Mesodermal cell (in vitro differentiated cells): Measurements from ENCODE around the gene AKAP12.

Source experiments
- H3K27ac ChIP-seq: 2 replicates; pipeline ENCODE4 v1.7.0; 2013; ENCODE audit warnings: mild to moderate bottlenecking, low read depth, low read length, moderate library complexity; ENCODE audit not compliant: severe bottlenecking
- H3K36me3 ChIP-seq: 2 replicates; pipeline ENCODE4 v1.7.1; 2013; ENCODE audit warnings: mild to moderate bottlenecking, low read length, moderate library complexity; ENCODE audit not compliant: control insufficient read depth, insufficient read depth
- H3K4me1 ChIP-seq: one replicate; pipeline ENCODE4 v1.7.1; 2013; ENCODE audit warnings: mild to moderate bottlenecking, low read length; ENCODE audit not compliant: insufficient read depth, control insufficient read depth, poor library complexity, severe bottlenecking
- H3K4me3 ChIP-seq: 2 replicates; pipeline ENCODE4 v1.7.0; 2013; ENCODE audit warnings: low read length, control low read depth, mild to moderate bottlenecking; ENCODE audit not compliant: insufficient read depth, poor library complexity, severe bottlenecking; ENCODE audit errors: extremely low read depth
- H3K9me3 ChIP-seq: 2 replicates; pipeline ENCODE4 v1.7.1; 2013; ENCODE audit warnings: mild to moderate bottlenecking, low read length, moderate library complexity; ENCODE audit not compliant: control insufficient read depth
- WGBS, 2 experiments: methylation state at CpG; one replicate each; pipeline ENCODE4 v1.1.5; 2013; ENCODE audit warnings: missing lambda C conversion rate in 2 of 2; ENCODE audit not compliant: insufficient coverage in 2 of 2; 5-methylcytosine and 5-hydroxymethylcytosine counted together

Gene AKAP12

DNA sequence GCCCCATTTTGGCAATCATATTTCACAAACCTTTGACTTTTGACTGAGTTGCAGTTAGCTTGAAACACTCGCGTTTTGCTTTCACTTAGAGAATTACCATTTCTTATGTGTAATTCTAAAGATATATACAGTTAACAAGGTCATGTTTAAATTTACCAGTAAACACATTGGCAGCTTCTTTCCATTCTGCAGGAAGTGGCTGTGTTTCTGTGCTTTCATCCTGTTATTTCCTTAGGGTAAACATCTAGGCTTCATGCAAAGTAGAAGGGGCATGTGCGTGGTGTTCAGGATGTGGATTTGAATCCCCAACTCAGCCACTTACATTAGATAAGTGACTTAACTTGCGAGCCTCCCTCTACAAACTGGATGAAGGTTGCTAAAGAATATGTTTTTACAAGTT, 41.1 kb downstream of the AKAP12 start:
- peaks cover 49% of the 10 kb centered on the region for H3K4me1 ChIP-seq
- H3K9me3 ChIP-seq: no peaks in the 10 kb centered on the region
- WGBS, 2 experiments: no CpG with 5 or more reads among the region's 4 CpGs
- H3K27ac ChIP-seq: no peak overlapping the region
- H3K4me3 ChIP-seq: no peak overlapping the region
- peaks cover 38% of the 10 kb centered on the region for H3K36me3 ChIP-seq

DNA sequence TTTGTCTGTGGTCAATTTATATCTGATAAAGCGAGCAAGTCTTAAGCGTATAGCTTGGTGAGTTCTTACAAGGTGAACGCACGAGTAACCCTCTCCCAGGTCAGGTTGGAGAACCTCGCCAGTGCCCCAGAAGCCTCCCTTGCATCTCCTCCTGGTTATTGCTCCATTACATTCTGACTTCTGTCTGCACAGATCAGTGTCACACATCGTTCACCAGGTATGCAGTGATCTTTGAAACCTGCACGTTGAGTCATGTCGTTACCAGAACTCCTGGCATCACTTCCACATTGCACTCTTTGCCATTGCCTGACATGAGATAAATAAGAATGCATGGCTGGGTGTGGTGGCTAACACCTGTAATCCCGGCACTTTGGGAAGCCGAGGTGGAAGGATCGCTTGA, 44.2 kb downstream of the AKAP12 start:
- no peaks in the 10 kb centered on the region for H3K9me3 ChIP-seq
- H3K4me1 ChIP-seq: peaks cover 43% of the 10 kb centered on the region
- no peak overlapping the region for H3K27ac ChIP-seq
- H3K4me3 ChIP-seq: no peak overlapping the region
- 94 to 96% methylated on average over 6 to 11 of the region's 11 CpGs for WGBS, 2 experiments
- H3K36me3 ChIP-seq: peaks cover 48% of the 10 kb centered on the region

DNA sequence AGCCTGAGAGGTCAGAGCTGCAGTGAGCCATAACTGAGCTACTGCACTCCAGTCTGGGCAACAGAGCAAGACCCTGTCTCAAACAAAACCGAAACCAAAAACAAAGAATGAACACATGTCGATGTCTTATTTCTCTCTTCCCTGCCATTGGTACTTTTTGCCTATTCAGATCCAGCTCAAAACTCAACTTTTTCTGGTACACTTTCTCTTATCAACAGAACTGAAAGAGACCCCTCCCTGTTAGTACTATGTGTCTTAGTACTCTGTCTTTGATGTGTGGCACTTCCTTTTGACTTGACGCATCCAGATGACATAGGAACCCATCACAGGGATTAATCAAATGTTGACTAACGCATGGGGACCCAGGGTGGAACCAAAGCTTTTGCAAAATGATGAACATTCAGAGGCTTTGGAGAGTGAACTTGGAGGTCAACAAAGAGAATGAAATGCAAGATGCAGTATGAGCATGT, 44.8 kb downstream of the AKAP12 start:
- Histone ChIP-seq H3K27ac (no peak overlapping the region), H3K9me3 (no peaks in the 10 kb centered on the region), H3K36me3 (peaks cover 48% of the 10 kb centered on the region), H3K4me1 (peaks cover 37% of the 10 kb centered on the region), H3K4me3 (no peak overlapping the region)
- 88 to 92% methylated on average over 3 to 4 of the region's 4 CpGs for WGBS, 2 experiments

DNA sequence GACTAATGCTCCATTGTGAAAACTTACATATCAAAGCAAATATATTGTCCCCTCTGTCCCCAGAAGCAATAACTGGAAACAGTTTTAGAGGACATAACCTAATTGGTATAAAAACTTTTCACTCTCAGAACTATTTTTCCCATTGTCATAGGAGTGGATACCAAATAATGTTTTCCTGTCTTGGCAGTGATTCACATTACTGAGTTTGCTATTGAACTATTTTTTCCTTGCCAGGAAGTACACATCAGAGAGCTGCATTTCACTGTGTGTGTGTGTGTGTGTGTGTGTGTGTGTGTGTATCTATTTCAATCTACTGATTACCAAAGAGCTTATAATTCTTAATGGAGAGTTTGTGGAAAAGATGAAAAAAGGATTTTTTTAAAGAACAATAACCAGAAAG, 45.4 kb downstream of the AKAP12 start:
- Histone ChIP-seq H3K36me3 (peaks cover 48% of the 10 kb centered on the region), H3K9me3 (no peaks in the 10 kb centered on the region), H3K4me3 (no peak overlapping the region), H3K27ac (no peak overlapping the region), H3K4me1 (peaks cover 37% of the 10 kb centered on the region)

DNA sequence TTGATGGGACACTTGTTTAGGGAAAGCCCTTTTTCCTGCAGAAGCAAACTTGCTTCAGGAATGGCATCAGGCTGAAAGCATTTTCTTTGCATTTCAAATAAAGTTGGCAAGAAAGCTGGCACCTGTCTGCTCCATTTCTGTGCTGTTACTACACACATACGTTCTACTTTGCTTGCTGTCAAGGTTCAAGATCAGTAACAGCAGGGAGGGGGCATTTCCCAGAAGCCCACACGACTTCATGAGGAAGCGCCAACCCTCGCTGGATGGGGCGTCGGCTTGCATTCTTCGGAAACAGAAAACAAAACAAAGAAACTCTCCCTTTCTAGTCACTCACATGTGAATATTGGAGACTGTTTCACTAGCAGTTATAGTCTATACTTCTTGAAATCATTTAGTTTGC, 46.4 kb downstream of the AKAP12 start:
- no peak overlapping the region for H3K4me3 ChIP-seq
- peaks cover 34% of the 10 kb centered on the region for H3K4me1 ChIP-seq
- peaks cover 47% of the 10 kb centered on the region for H3K36me3 ChIP-seq
- H3K27ac ChIP-seq: no peak overlapping the region
- WGBS, 2 experiments: 82 to 89% methylated on average over 1 to 2 of the region's 7 CpGs
- H3K9me3 ChIP-seq: no peaks in the 10 kb centered on the region

DNA sequence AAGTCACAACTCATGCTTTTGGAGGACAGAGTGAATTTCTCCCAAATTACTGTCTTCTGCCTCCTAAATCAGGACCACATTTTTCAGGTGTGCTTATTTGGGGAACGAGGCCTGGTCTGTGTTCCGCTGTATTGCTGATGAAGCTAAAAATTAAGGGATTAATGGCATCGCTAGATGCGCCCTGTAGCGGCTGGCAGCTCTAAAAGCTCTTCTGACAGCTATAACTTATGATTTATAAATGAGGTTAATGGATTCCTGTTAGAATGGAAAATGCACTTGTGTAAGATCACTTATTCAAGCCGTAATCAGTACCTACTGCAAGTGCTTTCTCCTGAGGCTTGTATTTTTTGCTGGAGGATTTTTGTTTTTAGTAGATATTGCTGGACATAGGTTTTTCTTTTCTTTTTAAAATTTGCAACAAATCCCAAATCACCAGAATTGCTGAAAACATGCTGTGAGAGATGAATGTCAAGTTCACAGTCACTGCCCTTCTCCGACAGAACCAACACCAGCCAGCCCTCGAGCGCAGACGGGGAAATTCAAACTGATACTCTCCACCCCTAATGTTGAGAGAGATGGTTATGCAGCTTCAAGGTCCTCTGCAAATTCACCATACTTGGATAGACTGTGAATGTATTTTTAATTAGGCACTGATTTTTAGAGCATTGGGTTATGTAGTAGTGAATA, 49.1 kb downstream of the AKAP12 start:
- WGBS, 2 experiments: 93 to 100% methylated on average over 1 to 7 of the region's 10 CpGs
- Histone ChIP-seq H3K27ac (no peak overlapping the region), H3K4me1 (peaks cover 42% of the 10 kb centered on the region)

DNA sequence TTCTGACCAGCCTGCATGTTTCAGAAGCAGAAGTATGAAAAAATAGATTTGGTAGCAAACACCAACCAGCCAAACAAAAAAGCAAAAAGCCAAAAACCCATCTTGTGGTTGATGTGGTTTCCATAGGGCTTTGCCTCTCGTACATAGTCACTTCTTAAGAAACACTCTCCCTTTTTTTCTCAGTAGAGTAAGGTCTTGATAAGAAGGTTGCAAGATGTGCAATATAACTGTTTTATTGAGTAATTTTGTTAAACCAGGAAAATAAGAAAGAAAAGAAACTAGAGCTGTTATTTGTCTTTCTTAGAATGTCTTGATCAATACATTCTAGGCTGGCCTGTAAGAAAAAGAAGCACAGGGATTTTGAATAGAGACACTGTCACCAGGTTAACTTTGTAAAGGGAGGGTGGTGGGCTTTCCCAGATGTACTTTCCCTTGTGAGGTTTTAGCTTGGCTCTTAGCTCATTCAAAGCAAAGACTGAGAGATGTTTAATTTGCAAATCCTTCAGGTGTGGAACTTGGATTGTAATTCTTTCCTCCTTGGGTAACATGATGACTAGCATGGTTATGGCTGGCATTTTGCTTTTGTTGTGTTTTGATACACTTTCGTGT, 49.7 kb downstream of the AKAP12 start:
- Histone ChIP-seq H3K4me3 (no peak overlapping the region), H3K9me3 (no peaks in the 10 kb centered on the region), H3K36me3 (peaks cover 32% of the 10 kb centered on the region), H3K4me1 (peaks cover 42% of the 10 kb centered on the region), H3K27ac (no peak overlapping the region)
- WGBS, 2 experiments: 91% methylated on average over 1 of the region's 2 CpGs; no CpG with 5 or more reads in 1 of the 2 experiments

More for the DNA sequence above, 49.1 kb downstream of the AKAP12 start:
- no peak overlapping the region for H3K4me3 ChIP-seq
- H3K9me3 ChIP-seq: no peaks in the 10 kb centered on the region
- H3K36me3 ChIP-seq: peaks cover 39% of the 10 kb centered on the region

DNA sequence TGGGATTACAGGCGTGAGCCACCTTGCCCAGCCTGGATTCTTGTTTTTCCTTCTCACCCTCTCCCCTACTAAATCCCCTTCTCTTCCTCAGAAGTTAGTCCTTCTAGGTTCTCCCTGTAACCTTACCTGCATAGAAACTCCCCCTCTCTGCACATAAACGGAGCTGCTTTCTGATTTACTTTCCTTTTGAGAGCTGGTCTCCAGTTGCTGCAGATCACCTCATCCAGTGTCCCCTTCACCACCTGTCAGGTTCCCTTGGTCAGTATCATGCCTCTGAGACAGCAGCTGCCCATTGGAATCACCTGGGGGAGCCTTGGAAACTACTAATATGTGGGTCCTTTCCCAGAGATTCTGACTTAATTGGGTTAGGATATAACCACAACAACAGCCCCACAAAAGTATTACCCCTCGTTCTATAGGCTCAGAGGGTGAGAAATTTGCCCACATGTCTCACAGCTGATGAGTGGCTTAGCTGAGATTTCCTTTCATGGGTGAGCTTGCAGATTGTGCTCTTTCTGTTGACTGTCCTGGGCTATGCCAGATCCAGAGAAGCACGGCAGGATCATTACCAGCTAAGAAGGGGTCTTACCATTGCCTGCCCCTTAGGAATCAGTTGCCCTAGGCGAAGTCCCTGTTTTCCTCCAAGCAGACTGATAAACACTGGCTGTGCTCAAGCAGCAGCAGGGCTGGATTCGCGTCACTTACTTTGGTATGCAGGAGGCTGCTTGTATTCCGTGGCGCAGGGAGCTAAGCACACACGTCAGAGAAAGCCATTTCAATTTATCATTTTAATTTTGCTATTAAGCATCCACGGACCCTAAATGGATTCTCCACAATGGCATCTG, 51.3 kb downstream of the AKAP12 start:
- Histone ChIP-seq H3K4me1 (peaks cover 46% of the 10 kb centered on the region), H3K36me3 (peaks cover 31% of the 10 kb centered on the region), H3K4me3 (no peak overlapping the region), H3K27ac (peak overlapping the region; percentile 65), H3K9me3 (no peaks in the 10 kb centered on the region)
- 71 to 85% methylated on average over 6 to 9 of the region's 11 CpGs for WGBS, 2 experiments

DNA sequence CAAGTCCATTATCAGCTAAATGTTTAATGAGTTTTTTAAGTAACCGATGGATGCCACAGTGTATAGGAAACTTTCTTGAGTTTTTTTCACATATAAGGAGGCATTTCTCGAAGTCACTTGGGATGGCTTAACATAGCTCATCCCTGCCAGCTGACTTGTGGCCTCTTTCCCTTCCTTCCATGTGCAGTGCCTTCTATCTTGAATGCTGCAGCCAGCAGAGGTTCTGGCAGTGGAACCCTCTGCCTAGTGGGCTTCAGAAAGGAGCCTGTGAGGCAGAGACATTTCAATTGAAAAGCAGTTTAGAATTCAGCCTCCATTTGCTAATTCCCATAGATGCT, 51.9 kb downstream of the AKAP12 start:
- WGBS, 2 experiments: 95 to 100% methylated on average over 1 to 2 of the region's 2 CpGs
- Histone ChIP-seq H3K9me3 (no peaks in the 10 kb centered on the region), H3K4me3 (no peak overlapping the region), H3K36me3 (peaks cover 27% of the 10 kb centered on the region), H3K27ac (peak overlapping the region; percentile 65), H3K4me1 (peaks cover 46% of the 10 kb centered on the region)

DNA sequence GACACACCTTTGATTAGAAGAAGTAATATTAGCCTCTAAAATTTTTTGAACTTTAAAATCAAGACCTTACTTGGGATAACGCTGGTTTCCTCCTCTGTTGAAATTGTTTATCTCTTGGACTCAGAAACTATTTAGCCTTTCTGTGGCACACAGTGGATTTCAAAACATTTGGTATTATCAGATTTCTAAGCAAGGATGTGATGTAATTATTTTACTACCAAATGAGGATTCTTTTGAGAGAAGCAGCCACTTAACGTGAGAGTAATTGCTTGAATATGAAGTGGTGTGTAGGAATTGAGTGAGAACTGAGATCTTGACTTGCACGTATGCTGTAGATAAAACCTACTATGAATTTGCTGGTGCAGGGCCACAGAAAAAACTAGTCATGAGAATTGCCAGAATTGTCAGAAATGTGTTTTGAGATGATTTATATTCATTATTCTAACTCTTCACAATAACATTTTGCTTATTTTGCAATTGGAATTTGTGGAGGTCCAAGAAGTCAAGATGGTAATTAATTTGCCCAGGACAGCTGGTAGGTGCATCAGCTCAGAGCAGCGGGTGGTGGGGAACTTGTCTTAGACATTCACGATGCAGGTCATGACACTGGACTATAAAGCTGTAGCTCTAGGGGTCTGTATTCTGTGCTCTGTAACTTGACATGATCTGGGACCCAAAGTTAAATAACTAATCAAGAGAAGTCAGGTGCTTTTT, 53.4 kb downstream of the AKAP12 start:
- Histone ChIP-seq H3K27ac (no peak overlapping the region), H3K4me3 (no peak overlapping the region), H3K9me3 (no peaks in the 10 kb centered on the region), H3K36me3 (peaks cover 20% of the 10 kb centered on the region), H3K4me1 (peaks cover 46% of the 10 kb centered on the region)
- WGBS, 2 experiments: 89% methylated on average over 3 of the region's 5 CpGs
